ENCODE results near the gene PLXNB1.

GRCh38 chr3:48411041-48411588 is 18.8 kb downstream of the PLXNB1 start:
- TF ChIP-seq FOSL1 (IDR thresholded peaks at IDR 0.05; ENCODE audit: low read depth) (no peak), SP1 (IDR thresholded peaks at IDR 0.05; ENCODE audit: low read depth) (no peak), POLR2A (IDR thresholded peaks at IDR 0.05; ENCODE audit: borderline replicate concordance, extremely low read depth, insufficient read depth, insufficient read length) (no peak), CTCF (IDR thresholded peaks at IDR 0.05 in 2 of 3, conservative IDR thresholded peaks at IDR 0.05 in 1 of 3; ENCODE audit: borderline replicate concordance in 1 of 3, insufficient read depth in 1 of 3, low read depth in 2 of 3, low read length in 2 of 3) (no peak), ATF3 (IDR thresholded peaks at IDR 0.05) (no peak), ZNF274 (IDR thresholded peaks at IDR 0.05; ENCODE audit: low read depth, low read length) (no peak), POLR2AphosphoS5 (IDR thresholded peaks at IDR 0.05; ENCODE audit: low read depth, low read length) (no peak)
